SKM-1 treated with dmso at 0.1 percent for 144 hours (cell line): ENCODE data around the gene GPSM1.
"Not testable (repeated sequence)": the region's sequence is repeated elsewhere in the genome, so short reads cannot be mapped to it uniquely, and the experiment has no call there.

ENCODE experiments used
- DNase-seq: peaks from one replicate; lab custom pipeline; 2025; ENCODE audit not compliant: unreplicated experiment; lab: John Stamatoyannopoulos, UW

GPSM1 gene

DNA sequence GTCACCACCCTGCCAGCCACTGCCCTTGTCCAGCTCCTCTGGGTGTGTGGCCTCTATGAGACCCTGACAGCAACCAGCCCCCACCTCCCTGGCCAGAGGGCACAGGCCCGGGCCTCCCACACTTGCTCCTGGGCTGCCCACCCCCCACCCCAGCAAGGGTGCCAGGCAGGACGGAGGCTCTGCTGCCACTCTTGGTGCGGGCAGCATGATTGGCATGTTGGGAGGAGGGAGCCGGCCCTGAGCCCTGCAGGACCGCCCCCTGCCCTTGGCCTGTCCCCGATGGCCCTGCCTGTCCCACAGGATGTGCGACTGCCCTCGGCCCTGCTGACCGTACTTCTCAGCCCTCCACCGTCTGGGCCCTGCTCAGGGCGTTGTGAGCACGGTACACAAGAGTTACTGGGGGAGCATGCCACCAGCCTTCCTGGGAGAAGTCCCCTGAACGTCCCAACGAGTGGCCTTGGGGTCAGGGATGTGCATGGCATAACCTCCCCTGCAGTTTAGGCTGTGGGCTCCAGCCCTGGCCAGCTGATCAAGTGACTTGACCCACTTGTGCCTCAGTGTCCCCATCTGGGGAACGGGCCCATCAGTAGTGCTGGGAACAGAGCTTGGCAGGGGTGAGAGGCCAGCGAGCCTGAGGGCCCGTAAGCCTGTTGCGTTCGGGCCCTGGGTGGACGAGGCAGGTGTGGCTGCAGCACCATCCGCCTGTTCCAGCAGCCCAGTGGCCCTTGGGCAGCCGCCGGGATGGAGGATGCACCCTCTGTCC lies 16.0 kb downstream of the GPSM1 start:
- no peak for DNase-seq

DNA sequence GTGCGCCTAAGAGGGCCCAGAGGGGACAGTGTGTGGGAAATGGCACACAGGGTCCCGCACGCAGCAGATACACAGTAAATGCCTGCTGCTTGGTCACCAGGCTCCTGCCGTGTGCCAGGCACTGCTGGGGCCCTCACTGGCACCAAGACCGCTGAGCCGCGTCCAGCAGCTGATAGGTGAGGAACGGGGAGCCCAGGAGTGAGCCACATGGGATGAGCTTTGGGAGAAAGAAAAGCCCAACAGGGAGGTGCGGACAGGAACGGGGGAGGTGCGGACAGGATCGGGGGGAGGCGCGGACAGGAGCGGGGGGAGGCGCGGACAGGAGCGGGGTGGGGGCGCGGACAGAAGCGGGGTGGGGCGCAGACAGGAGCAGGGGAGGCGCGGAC lies 16.5 kb downstream of the GPSM1 start:
- DNase-seq, result no peak

DNA sequence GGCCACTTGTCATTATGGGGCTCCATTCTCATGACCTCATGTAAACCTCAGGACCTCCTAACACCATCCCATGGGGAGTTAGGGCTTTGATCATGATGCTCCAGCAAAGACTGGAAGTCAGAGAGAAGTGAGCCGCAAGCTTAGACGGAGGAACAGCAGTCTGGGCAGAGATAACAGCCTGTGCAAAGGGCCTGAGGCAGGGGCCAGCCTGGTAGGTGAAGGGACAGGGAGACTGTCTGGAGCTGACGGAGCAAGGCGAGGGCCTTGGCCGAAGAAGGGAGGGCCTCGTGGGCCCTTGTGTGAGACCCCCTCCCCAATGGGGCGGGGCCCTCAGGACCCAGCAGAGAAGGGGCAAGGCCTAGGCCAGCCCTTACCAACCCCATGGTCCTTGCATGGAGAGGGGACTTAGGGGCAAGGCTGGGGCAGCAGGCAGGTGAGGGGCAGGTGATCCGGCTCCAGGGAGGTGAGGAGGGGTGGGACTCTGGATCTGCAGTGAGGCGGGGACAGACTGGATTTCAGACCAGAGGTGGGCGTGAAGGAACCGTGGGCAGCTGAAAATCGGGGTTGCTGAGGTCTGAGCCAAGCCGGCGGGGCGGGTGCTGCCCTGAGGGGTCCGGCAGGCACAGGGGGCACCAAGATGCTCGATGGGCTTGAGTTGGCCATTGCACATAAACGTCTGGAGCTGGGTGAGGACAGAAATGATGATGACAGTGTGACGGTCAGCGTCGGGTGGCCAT lies 17.4 kb downstream of the GPSM1 start:
- no peak for DNase-seq

DNA sequence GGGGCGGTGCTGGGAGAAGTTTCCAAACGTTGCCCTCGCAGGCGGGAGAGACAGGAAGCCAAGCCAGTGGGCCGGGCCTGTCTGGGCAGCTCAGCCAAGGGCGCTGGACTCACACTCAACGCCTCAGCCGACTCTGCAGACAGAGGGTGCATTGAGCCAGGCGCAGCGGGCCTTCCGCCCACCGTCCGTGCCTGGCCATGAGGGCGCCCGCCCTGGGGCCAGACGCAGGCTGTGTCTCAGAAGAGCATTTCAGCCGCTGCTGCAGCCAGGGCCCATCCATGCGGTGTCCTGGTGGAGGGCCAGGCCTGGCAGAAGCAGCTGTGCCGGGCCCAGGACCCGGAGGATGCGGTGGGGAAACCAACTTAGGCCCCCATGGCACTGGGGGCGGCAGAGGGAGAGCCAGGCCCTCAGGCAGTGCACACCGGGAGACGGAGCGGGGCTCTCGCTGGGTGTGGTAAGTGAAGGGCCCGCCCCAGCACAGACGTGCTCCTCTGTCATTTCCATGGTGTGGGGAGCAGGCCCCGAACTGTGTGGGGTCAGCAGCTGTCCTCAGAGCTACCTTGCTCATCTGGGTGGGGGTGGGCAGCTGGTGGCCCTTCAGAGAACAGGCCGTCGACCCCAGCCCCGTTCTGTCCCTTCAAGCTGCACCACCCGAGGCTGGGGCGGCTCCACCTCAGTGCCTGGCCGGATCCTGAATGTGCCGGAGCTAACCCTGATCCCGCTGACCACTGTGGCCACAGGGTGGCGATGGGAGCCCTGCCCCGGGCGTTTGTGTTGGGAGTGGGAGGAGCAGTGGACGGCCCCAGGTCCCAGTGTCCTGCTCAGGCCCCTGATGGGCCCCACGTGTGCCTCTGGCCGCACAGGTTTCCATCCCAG lies 18.2 kb downstream of the GPSM1 start:
- DNase-seq, result no peak

DNA sequence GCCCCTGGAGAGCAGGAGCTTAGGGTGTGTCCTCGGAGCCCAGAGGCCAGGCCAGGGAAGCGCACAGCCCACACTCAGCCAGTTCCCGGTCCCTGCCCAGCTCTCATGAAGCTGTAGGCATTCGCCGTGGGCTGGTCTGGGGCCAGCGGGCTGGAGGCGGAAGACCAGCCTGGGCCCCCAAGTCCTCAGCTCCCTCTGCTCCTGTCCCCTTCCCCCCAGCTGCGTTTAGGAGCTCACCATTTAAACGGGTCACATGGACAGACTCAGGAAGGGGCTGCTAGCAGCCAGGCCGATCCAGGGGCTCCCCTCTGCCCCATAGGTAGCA lies 18.8 kb downstream of the GPSM1 start:
- no peak for DNase-seq

DNA sequence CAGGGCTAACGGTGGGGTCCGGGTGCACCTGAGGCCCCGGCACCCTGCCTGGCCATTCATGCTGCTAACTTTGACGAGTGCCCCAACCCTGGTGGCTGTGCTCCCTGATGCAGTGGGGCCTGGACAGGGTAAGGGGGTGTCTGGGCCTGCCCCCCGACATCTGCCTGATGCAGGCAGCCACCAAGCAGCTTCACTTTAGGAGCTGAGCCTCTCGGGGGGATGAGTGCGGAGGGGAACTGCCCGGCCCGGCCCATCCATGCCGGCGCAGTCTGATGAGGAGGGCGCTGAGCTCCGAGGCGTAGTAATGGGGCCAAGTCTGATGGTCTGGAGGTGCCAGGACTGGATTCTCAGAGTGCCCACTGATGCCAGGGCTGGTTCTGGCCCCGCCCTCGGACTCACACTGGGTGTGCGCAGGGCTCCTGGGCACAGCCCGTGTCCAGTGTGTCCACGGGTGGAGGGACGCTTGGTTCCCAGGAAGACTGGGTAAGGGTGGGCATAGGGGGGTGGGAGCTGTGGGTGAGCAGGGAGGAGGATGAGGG lies 19.7 kb downstream of the GPSM1 start:
- no peak for DNase-seq

DNA sequence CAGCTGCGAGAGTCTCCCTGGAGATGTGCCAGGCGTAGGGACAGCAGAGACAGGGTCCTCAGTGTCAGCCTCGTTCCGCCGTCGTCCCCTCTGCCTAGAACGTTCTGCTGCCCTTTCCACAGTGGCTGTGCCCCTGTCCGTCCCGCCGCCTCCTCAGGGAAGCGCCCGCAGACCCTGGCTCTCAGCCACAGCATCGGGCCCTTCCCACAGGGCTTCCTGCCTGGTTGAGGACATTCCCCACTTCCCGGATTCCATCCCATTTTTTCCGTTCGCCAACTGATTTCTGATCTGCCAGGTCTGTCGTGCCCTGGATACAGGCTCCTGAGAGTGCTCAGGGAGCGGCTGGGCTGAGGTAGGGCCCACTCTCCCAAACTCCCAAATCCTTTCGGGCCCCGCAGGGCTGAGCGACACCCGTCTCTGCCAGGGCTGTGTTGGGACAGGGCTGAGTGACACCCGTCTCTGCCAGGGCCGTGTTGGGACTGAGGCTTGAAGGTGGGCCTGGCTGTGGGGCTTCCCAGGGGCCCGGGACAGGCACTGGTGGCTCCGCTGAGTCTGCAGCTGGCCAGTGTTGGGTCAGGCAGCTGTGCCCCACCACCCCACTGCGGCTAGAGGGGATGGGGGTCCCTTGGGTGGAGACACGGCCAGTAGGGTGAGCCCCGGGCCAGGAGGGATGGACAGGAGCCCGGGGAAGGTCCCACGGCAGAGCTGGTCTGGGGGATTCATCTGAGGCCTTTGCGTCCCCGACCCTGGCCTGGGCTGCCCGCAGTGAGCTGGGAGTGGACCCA lies 20.3 kb downstream of the GPSM1 start:
- DNase-seq, result no peak

DNA sequence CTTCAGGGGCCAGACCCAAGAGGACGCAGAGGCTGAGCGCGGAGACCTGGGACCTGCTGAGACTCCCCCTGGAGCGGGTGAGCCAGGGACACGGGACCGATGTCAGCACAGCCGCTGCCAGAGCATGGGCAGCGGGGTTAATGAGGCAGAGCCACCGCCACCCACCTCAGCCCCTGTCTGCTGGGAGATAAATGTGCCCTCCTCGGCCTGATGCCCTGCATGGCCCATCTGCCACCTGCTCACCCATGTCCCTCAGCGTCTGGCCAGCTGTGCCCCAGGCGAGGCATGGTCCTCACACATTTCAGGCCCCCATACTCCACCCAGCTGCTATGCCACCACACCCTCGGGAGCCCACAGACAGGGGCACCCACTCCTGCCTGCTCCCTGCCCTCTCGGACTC lies 21.4 kb downstream of the GPSM1 start:
- no peak for DNase-seq

DNA sequence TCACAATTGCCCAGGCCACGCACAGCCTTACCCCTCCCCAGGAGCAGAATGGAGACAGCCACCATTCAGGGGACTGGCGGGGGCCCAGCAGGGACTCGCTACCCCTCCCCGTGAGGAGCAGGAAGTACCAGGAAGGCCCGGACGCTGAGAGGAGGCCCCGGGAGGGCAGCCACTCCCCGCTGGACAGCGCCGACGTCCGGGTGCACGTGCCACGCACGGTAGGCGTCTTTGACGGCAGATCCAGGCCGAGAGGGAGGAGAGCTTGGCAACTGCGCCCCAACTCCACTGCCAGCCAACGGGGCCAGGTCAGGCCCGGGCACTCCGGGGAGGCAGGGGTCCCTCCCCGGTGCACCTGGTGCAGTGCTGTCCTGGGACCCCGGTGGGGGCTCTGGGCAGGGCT lies 22.2 kb downstream of the GPSM1 start:
- DNase-seq, result no peak

DNA sequence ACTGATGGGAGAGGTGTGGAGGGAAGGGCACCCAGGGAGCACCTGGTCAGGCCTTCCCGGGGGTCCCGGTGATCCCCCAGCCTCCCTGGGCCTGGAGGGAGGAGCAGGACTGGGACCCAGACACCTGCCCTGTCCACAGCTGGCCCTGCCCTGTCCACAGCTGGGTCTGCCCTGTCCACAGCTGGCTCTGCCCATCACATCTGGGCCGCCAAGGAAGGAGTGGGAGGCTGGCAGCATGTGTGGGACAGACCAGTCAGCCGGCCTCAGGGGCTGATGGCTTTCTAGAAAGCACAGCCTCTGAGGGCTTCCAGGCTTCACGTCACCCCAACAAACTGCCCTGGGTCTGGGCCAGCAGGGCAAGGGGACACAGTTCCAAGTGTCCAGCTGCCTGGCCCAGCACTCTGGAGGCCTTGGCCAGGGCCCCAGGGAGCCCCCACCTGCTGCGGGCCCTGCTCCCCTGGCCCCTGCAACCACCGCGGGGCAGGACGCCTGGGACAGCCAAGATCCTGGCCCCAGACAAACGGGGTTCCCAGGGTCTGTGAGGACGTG lies 24.0 kb downstream of the GPSM1 start:
- no peak for DNase-seq

DNA sequence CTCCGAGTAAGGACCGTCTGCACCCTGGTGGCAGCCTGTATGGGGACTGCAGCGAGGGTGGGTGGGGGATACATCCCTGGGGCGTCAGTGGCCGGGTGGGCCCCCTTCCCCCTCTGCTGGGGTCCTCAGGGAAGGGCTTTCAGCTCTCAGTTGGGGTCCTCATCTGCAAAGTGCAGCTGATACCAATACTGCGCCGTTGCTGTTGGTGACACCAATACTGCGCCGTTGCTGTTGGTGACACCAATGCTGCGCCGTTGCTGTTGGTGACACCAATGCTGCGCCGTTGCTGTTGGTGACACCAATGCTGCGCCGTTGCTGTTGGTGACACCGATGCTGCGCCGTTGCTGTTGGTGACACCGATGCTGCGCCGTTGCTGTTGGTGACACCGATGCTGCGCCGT lies 24.5 kb downstream of the GPSM1 start:
- DNase-seq, result not testable (repeated sequence)

DNA sequence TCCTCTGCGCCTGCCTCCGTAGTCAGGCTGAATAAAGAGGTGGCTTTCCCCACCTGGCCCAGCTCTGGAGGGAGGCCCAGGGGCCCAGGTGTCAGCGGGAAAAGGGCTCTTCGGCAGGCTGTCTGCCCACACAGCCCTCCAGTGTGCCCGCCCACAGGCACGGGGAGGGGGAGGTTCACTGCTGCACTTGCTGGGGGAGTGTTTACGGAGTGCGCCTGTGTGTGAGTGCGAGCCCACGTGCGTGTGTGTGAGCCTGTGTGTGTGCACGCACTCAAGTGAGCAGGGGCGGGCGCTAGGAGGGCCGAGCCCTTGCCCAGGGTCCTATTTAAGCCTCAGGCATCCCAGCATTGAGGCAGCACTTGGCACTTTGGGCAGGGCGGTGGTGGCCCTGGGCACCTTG lies 25.3 kb downstream of the GPSM1 start:
- no peak for DNase-seq

DNA sequence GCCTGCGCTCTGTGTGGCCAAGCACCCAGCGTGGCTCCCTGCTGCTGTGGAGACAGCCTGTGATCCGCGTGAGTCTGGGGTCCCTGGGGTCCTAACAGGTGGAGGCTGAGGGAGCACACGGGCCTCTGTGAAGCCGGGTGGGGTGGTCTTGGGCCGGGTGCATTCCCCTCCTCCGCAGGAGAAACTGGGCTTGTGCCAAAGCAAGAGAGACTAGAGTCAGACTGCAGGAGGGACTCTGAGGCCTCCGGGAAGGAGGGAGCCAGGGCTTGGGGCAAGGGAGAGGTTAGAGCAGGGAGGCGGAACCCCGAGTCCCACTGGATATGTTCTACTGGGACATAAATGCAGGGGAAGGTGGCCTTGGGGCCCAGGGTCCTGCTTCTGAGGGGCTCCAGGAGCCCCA lies 25.7 kb downstream of the GPSM1 start:
- no peak for DNase-seq

DNA sequence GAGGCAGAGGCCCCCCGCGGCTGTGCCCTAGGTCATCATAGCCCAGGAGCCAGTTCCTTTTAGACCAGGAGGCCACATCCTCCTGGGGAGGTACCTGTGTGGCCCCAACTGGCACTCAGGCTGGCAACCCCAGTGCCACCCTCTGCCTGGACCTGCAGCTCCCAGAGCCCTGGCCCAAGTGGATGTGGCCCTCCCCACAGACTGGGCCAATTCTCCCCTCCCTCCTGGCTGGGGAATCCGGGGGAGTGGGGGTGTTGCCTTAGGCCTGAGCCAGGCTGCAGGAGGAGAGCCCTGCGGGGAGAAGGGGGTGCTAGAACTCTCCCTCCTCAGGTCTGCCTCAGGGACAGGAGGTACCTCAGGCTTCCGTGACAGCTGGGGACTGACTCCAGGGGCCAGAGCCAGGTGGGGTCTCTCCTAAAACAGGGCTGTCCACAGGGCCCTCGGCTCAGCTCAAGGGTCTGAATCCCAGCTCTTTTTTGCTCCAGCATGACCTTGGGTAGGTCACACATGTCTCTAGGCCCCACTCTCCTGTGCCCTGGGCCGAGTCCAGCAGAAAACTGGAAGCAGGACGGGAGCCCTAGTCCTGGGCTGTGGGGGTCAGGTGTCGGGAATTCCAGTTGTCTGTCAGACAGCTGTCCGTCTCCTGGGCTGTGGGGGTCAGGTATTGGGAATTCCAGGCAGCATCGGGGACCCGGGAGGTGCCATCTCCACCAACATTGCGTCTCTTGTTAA lies 26.6 kb downstream of the GPSM1 start:
- no peak for DNase-seq

DNA sequence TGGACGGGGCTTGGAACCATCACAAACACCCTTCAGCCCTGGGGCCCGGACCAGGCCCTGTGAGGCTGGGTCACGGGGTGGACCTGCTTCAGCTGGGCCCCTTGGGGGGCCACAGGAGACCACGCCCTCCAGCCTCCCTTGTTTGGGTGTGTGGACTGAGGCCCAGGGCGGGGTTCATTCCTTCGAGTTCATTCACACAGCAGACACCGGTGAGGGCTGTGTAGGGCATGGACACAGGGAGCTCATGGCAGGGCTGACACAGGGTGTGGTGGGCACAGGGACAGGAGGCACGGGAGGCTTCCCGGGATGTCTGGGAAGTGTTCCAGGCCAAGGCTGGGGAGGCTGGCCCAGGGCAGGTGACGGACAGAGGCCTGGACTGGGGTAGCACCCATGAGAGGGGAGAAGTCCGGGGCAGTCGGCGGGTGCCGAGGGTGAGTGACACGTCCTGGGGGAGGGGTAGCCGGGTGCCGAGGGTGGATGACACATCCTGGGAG lies 27.3 kb downstream of the GPSM1 start:
- DNase-seq, result no peak

DNA sequence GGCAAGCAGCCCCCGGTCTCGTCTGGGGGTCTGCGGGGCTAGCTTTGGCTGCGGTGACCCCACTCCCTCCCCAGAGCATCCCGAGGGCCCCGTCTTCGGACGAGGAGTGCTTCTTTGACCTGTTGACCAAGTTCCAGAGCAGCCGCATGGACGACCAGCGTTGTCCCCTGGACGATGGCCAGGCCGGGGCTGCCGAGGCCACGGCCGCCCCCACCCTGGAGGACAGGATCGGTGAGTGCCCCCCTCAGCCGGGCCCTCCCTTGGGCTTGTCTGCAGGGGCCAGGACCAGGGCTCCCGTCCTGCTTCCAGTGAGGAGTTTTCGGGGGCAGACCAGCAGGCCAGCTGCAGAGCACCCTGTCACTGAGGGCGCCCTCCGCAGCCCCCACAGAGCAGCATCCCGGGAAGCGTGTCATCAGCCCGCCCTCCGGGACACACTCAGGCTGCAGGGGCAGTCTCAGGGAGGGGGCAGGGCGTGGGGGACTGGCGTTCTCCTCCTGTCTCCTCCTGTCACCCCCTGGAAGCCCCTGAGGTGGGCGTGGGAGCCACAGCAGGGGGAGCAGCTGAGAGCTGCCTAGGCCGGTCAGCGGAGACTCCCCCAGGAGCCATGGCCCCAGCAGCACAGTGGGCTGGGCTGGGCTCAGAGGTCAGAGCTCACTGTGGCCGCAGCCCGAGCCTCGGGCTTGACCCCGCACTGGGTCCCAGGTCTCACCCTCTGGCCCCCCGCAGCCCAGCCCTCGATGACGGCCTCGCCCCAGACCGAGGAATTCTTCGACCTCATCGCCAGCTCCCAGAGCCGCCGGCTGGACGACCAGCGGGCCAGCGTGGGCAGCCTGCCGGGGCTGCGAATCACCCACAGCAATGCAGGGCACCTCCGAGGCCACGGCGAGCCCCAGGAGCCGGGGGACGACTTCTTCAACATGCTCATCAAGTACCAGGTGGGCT lies 28.5 kb downstream of the GPSM1 start:
- no peak for DNase-seq

DNA sequence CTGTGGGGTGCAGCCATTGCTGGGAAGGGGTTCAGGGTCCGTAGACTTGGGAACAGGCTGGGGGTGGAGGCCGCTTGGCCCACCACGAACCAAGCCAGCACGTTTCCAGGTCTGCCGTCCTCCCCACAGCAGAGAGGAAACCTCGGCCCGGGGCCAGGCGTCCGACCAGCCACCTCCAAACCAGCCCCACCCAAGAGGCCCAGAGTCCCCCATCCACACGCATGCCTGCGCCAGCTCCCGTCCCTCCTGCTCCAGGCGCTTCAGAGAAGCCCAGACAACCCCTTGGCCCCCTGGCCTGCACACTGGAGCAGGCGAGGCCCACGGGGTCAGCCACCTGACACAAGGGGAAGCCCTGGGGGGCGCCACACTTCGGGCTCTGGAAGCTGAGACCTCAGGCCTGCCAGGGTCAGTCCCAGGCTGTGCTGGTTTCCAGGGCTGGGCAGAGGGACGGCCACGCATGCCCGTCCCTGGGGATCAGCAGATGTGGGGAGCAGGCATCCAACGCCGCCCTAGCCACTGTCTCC lies 29.9 kb downstream of the GPSM1 start:
- DNase-seq, result no peak

DNA sequence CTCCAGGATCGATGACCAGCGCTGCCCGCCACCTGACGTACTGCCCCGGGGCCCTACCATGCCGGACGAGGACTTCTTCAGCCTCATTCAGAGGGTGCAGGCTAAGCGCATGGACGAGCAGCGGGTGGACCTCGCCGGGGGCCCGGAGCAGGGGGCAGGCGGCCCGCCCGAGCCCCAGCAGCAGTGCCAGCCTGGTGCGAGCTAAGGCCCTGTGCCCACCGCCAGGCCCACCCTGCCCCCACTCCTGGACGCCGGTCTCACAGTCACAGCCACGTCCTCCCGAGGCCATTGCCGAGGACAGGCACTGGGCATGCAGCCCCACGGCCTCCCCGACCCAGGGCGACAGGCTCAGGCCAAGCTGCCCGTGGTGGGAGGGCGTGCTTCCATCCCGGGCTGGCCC lies 30.7 kb downstream of the GPSM1 start:
- DNase-seq, result no peak
